SK-N-SH treated with all-trans-retinoic acid at 6 μM for 48 hours (cell line): ENCODE data around the gene APOA4.

Source experiments
- ESRRG ChIP-seq: fragments of 250-450 bp; sonication (Bioruptor Pico); IDR thresholded peaks from 2 replicates; pipeline ENCODE4 v1.6.1; 2021; ENCODE audit warnings: mild to moderate bottlenecking
- ZFP3 ChIP-seq: fragments of 250-450 bp; sonication (Bioruptor Pico); IDR thresholded peaks from 2 replicates; pipeline ENCODE4 v1.5.0; 2020; ENCODE audit warnings: mild to moderate bottlenecking, moderate library complexity

DNA sequence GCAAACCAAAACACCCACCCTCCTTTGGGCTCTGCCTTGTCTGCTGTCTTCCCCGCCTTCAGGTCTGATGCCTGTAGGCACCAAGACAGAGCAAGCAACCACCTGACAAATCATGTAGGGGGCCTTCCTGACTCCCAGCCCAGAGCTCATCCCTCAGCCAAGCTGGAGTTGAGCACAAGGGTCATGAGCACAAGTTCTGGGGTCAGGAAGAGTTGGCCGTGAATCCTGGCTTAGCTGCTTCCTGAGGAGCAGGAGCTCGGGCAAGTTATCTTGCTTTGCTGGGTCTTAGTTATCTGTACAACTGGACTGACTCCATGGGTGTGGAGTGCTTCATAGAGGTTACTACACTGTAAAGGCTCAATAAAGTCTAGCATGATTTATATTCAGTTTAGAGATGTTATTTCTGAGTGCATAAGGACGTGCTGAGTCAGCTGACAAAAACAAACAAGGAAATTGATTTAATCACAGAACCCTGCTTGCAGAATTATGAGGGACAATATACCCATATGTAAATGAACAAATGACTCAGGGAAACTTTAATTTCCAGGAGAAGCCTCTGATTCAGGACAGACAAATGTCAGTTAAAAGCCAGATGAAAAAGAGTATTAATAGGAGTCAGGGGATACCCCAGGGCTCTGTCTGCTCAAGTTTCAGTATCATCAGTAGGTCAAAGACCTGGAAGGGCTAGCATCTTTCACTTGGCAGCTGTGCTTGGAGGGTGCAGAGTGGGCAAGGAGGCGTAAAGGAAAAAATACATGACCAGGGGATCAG is 29.3 kb upstream of the APOA4 start:
- TF ChIP-seq ZFP3 (CRISPR knock-in tag): no peak
- no peak for TF ChIP-seq ESRRG (CRISPR knock-in tag)
